ENCODE data around the gene PI4KA.

The PI4KA gene

GRCh38 chr22:20792221-20792965, 66.2 kb downstream of the PI4KA start:
- no peak for DNase-seq

- DNase-seq: no peak
These were observed 69.8 kb downstream of the PI4KA start for GRCh38 chr22:20788627-20789344.

- DNase-seq: no peak
These were observed 70.6 kb downstream of the PI4KA start for GRCh38 chr22:20787746-20788626.

GRCh38 chr22:20787223-20787622, 71.4 kb downstream of the PI4KA start:
- no peak for DNase-seq

- DNase-seq: no peak
These were observed 72.1 kb downstream of the PI4KA start for GRCh38 chr22:20786536-20786979.

- no peak for DNase-seq
These were observed 72.6 kb downstream of the PI4KA start for GRCh38 chr22:20786048-20786447.

- DNase-seq: no peak
These were observed 73.2 kb downstream of the PI4KA start for GRCh38 chr22:20785415-20785814.

- no peak for DNase-seq
These were observed 74.5 kb downstream of the PI4KA start for GRCh38 chr22:20783844-20784723.

- no peak for DNase-seq
These were observed 75.3 kb downstream of the PI4KA start for GRCh38 chr22:20783300-20783673.

- no peak for DNase-seq
These were observed 75.9 kb downstream of the PI4KA start for GRCh38 chr22:20782596-20783299.

- DNase-seq: no peak
These were observed 76.5 kb downstream of the PI4KA start for GRCh38 chr22:20782083-20782482.

DNA sequence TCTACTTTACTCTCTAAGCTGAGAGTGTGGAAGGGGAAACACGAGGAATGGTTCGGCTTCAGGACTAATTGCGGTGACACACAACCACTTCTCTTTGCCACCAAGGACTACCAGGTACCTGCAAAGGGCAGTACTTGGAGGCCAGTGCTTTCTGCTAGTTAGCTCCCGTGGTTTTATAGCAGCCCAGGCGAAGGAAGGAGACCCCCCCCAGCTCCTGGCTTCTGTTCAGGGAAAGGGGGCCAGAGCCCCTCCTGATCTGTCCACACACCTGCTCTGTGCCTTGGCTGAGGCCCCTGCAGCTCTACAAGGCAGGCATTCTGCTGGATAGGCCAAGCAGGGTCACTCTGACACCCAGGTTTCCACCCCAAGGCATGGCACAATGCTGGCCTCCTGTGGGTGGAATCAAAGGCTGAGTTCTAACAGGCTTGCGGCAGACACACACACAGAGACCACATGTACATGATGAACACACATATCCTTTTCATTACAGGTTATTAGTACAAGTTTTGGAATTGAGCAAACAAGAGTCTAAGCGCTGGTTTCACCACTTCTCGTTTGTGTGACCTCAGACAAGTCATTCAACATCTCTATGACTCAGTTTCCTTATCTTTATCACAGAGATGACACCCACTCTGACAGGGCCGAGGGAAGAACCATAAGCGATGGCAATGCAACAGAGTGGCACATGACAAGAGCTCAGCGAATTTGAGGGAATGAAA, 77.2 kb downstream of the PI4KA start:
- DNase-seq: no peak

DNA sequence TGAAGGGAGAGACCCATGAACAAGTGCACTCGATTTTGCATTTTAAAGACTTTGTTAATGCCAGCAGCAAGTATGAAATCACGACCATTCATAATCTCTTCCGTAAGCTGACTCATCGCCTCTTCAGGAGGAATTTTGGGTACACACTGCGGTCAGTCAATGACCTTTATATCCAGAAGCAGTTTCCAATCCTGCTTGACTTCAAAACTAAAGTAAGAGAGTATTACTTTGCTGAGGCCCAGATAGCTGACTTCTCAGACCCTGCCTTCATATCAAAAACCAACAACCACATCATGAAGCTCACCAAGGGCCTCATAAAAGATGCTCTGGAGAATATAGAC, 78.8 kb downstream of the PI4KA start:
- DNase-seq: no peak

DNA sequence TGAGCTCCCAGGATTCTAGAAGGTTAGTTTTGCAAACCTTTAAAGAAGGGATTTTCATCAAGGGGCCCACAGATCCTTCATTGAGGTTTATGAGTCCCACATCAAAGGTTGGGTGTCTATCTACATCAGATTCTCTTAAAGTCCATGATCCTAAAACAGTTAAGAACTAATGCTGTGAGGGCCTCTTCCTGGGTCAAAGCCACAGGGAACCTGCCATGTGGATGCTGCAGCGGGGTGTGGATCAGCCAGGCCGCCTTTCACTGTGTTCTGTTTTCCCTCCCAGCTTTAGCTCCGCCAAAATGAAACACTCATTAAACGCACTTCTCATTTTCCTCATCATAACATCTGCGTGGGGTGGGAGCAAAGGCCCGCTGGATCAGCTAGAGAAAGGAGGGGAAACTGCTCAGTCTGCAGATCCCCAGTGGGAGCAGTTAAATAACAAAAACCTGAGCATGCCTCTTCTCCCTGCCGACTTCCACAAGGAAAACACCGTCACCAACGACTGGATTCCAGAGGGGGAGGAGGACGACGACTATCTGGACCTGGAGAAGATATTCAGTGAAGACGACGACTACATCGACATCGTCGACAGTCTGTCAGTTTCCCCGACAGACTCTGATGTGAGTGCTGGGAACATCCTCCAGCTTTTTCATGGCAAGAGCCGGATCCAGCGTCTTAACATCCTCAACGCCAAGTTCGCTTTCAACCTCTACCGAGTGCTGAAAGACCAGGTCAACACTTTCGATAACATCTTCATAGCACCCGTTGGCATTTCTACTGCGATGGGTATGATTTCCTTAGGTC, 79.4 kb downstream of the PI4KA start:
- DNase-seq: no peak

GRCh38 chr22:20777420-20778177, 81.0 kb downstream of the PI4KA start:
- peak; percentile 22 for DNase-seq

- DNase-seq: no peak
These were observed 81.8 kb downstream of the PI4KA start for GRCh38 chr22:20776624-20777405.

- no peak for DNase-seq
These were observed 83.2 kb downstream of the PI4KA start for GRCh38 chr22:20775342-20775895.

- no peak for DNase-seq
These were observed 83.7 kb downstream of the PI4KA start for GRCh38 chr22:20774882-20775281.

All from NCI-H2081 treated with DMSO at 0.1 percent for 48 hours (cell line).